Fibroblast of lung (primary cell): ENCODE results near the gene SLC66A2.

ENCODE experiments used
- EZH2 ChIP-seq: IDR thresholded peaks from 2 replicates; pipeline ENCODE4 v1.5.1; 2012; ENCODE audit warnings: low read length, control low read depth, mild to moderate bottlenecking; ENCODE audit errors: missing control alignments
- TF ChIP-seq, protein P1 (sequence below), 2 donors: IDR thresholded peaks in 1 of 2; conservative IDR thresholded peaks in 1 of 2; 1 replicate in 1 of 2; 2 replicates in 1 of 2; pipeline ENCODE4 v1.5.1; 2011 to 2012; ENCODE audit warnings: low read length in 2 of 2, control low read depth in 1 of 2, inconsistent platforms in 1 of 2, low read depth in 1 of 2, mild to moderate bottlenecking in 1 of 2

DNA sequence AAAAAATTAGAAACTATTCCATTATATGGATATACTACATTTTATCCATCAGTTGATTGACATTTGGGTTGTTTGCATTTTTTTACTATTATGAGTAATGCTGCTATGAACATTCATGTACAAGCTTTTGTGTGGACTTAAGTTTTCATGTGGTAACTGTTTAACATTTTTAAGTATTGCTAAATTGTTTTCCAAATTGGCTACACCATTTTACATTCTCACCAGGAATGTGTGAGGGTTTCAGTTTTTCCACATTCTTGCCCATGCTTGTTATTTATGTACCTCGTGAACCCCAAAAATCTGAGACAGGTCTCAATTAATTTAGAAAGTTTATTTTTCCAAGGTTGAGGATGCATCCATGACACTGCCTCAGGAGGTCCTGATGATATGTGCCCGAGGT, 40.0 kb upstream of the SLC66A2 start:
- TF ChIP-seq, protein P1, sequence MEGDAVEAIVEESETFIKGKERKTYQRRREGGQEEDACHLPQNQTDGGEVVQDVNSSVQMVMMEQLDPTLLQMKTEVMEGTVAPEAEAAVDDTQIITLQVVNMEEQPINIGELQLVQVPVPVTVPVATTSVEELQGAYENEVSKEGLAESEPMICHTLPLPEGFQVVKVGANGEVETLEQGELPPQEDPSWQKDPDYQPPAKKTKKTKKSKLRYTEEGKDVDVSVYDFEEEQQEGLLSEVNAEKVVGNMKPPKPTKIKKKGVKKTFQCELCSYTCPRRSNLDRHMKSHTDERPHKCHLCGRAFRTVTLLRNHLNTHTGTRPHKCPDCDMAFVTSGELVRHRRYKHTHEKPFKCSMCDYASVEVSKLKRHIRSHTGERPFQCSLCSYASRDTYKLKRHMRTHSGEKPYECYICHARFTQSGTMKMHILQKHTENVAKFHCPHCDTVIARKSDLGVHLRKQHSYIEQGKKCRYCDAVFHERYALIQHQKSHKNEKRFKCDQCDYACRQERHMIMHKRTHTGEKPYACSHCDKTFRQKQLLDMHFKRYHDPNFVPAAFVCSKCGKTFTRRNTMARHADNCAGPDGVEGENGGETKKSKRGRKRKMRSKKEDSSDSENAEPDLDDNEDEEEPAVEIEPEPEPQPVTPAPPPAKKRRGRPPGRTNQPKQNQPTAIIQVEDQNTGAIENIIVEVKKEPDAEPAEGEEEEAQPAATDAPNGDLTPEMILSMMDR (conservative IDR thresholded peaks at IDR 0.05 in 1 of 2, IDR thresholded peaks at IDR 0.05 in 1 of 2; ENCODE audit: low read depth in 1 of 2, low read length in 2 of 2): no peak
- TF ChIP-seq EZH2: no peak
